ENCODE results near the gene ICAM5. TPM values are rescaled to one million over a fixed set of nuclear protein-coding genes. Genes with fewer than 3 reads are reported as not detected.

Gene ICAM5
- total RNA-seq, 1 donor: not detected

DNA sequence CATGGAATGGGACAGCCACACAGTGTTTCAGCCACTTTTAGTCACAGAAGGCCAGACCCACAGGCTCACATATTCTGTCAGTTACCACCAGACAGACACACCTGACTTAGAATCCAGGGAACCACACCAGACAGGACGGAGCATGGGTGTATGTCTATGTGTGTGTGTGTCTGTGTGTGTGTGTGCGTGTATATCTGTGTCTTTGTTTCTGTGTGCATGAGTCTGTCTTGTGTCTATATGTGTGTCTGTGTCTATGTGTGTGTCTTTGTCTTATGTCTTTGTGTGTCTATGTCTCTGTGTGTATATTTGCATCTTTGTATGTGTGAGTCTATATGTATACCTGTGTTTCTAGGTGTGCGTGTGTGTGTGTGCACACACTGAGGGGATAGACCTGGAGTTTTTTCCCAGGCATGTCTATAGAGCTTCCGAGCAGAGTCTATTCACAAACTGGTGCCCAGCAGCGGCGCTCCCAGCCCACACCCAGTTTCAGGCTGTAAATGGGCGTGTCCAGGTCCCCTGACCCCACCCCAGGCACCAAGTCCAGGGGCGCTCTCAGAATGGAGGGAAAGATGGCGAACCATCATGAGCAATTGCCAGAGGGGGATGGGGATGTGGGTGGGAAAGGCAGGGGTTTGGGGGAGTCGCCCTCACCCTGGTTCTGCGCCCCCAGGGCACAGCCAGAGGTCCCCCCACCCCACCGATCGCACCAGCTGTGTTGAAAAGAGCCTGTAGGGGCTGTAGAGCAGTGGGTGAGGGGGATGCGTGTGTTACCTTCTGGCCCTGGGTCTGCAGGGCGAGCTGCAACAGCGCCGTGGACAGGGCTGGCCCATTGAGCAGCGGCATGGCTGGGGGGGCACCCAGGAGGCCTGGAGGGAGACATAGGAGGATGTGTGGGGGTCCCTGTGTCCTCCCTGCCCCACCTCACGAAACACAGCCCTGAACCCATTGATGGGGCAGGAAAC, 32.4 kb downstream of the ICAM5 start:
- peaks cover 5% of the 10 kb centered on the region for H4K20me1 ChIP-seq (ENCODE audit: insufficient read depth, low read length)
- H3K4me1 ChIP-seq (ENCODE audit: insufficient read depth, low read length): no peaks in the 10 kb centered on the region
- no peak overlapping the region for H2AFZ ChIP-seq (ENCODE audit: low read length)
- H3K27me3 ChIP-seq (ENCODE audit: insufficient read depth, low read length): no peaks in the 10 kb centered on the region
- peak; percentile 79 for DNase-seq (ENCODE audit: insufficient read length, low spot score, missing footprints)
- no peak overlapping the region for H3K4me2 ChIP-seq (ENCODE audit: insufficient read depth, low read length)
- peaks cover 72% of the 10 kb centered on the region for H3K36me3 ChIP-seq (ENCODE audit: insufficient read depth, low read length)
- no peak overlapping the region for H3K4me3 ChIP-seq (ENCODE audit: insufficient read depth, low read length)
- H3K79me2 ChIP-seq (ENCODE audit: insufficient read depth, low read length): peaks cover 2% of the 10 kb centered on the region
- H3K27ac ChIP-seq (ENCODE audit: low read depth, low read length): no peak overlapping the region
- H3K9me3 ChIP-seq (ENCODE audit: low read depth, low read length): no peaks in the 10 kb centered on the region
- TF ChIP-seq CTCF (IDR thresholded peaks at IDR 0.05; ENCODE audit: extremely low read depth, low read depth, low read length): no peak

- no peaks in the 10 kb centered on the region for H3K4me1 ChIP-seq (ENCODE audit: insufficient read depth, low read length)
- H3K79me2 ChIP-seq (ENCODE audit: insufficient read depth, low read length): peaks cover 27% of the 10 kb centered on the region
- no peaks in the 10 kb centered on the region for H3K27me3 ChIP-seq (ENCODE audit: insufficient read depth, low read length)
- no peak overlapping the region for H3K4me2 ChIP-seq (ENCODE audit: insufficient read depth, low read length)
- no peak for DNase-seq (ENCODE audit: insufficient read length, low spot score, missing footprints)
- H3K4me3 ChIP-seq (ENCODE audit: insufficient read depth, low read length): no peak overlapping the region
- H3K27ac ChIP-seq (ENCODE audit: low read depth, low read length): no peak overlapping the region
- H3K9me3 ChIP-seq (ENCODE audit: low read depth, low read length): no peaks in the 10 kb centered on the region
- peaks cover 82% of the 10 kb centered on the region for H3K36me3 ChIP-seq (ENCODE audit: insufficient read depth, low read length)
- H2AFZ ChIP-seq (ENCODE audit: low read length): no peak overlapping the region
- H4K20me1 ChIP-seq (ENCODE audit: insufficient read depth, low read length): peaks cover 25% of the 10 kb centered on the region
- no peak for TF ChIP-seq CTCF (IDR thresholded peaks at IDR 0.05; ENCODE audit: extremely low read depth, low read depth, low read length)
Observed at GRCh38 chr19:10325732-10326131, 36.0 kb downstream of the ICAM5 start.

- H3K79me2 ChIP-seq (ENCODE audit: insufficient read depth, low read length): peaks cover 45% of the 10 kb centered on the region
Observed at GRCh38 chr19:10327793-10328192, 38.0 kb downstream of the ICAM5 start.

More at GRCh38 chr19:10327793-10328192, 38.0 kb downstream of the ICAM5 start:
- H3K9me3 ChIP-seq (ENCODE audit: low read depth, low read length): no peaks in the 10 kb centered on the region
- H3K4me3 ChIP-seq (ENCODE audit: insufficient read depth, low read length): no peak overlapping the region
- no peak overlapping the region for H2AFZ ChIP-seq (ENCODE audit: low read length)
- peaks cover 38% of the 10 kb centered on the region for H4K20me1 ChIP-seq (ENCODE audit: insufficient read depth, low read length)
- DNase-seq (ENCODE audit: insufficient read length, low spot score, missing footprints): peak; percentile 39
- H3K4me2 ChIP-seq (ENCODE audit: insufficient read depth, low read length): no peak overlapping the region
- TF ChIP-seq CTCF (IDR thresholded peaks at IDR 0.05; ENCODE audit: extremely low read depth, low read depth, low read length): no peak
- no peaks in the 10 kb centered on the region for H3K27me3 ChIP-seq (ENCODE audit: insufficient read depth, low read length)
- peaks cover 12% of the 10 kb centered on the region for H3K4me1 ChIP-seq (ENCODE audit: insufficient read depth, low read length)
- H3K36me3 ChIP-seq (ENCODE audit: insufficient read depth, low read length): peaks cover 63% of the 10 kb centered on the region
- H3K27ac ChIP-seq (ENCODE audit: low read depth, low read length): no peak overlapping the region
